ENCODE data around the gene DET1.
A peak's percentile ranks its signal among the peaks of the same experiment; 100 is the strongest.
"Not testable (repeated sequence)": the region's sequence is repeated elsewhere in the genome, so short reads cannot be mapped to it uniquely, and the experiment has no call there.

The DET1 gene

DNA sequence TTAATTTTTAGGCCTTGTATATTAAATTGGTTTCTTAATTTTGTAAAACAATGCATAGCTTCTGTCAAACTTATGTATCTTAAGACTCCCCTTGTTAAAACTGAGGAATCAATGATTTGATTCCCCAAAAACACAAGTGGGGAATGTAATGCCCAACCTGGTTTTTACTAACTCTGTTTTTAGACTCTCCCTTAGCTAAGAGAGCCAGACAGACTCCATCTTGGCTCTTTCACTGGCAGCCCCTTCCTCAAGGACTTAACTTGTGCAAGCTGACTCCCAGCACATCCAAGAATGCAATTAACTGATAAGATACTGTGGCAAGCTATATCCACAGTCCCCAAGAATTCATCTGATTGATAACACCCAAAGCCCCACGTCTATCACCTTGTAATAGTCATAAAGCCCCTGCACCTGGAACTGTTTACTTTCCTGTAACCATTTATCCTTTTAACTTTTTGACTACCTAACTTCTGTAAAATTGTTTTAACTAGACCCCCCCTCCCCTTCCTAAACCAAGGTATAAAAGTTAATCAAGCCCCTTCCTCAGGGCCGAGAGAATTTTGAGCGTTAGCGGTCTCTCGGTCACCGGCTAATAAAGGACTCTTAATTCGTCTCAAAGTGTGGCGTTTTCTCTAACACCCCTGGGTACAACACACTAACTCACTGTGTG, 768 bp downstream of the DET1 start:
- not testable (repeated sequence) for DNase-seq (ENCODE audit: extremely low read depth, low read depth)
- H3K4me3 ChIP-seq (replicated peaks; ENCODE audit: low read depth, low read length) = peak overlapping the region; percentile 59

DNA sequence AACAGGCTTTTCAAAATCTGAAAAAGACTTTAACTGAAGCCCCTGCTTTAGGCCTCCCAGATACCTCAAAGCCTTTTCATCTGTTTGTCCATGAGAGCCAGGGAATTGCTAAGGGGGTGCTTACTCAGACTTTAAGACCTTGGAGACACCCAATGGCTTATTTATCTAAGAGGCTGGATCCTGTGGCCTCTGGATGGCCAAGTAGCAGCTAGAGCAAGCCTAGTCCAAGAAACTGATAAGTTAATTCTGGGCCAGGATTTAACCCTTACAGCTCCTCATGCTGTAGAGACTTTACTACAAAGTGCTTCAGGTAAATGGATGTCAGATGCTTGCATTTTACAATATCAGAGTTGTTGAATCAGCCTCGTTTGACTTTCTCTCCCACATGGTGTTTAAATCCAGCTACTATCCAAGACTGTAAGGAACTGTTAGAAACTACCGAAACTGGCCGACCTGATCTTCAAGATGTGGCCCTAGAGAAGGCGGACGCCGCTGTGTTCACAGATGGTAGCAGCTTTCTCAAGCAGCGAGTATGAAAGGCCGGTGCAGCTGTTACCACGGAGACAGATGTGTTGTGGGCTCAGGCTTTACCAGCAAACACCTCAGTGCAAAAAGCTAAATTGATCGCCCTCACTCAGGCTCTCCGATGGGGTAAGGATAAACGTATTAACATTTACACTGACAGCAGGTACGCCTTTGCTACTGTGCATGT, 3.3 kb downstream of the DET1 start:
- no peak overlapping the region for H3K4me3 ChIP-seq (replicated peaks; ENCODE audit: low read depth, low read length)
- no peak for TF ChIP-seq CTCF (IDR thresholded peaks at IDR 0.05; ENCODE audit: low read depth, low read length, missing control alignments)
- no peak for DNase-seq (ENCODE audit: extremely low read depth, low read depth)

DNA sequence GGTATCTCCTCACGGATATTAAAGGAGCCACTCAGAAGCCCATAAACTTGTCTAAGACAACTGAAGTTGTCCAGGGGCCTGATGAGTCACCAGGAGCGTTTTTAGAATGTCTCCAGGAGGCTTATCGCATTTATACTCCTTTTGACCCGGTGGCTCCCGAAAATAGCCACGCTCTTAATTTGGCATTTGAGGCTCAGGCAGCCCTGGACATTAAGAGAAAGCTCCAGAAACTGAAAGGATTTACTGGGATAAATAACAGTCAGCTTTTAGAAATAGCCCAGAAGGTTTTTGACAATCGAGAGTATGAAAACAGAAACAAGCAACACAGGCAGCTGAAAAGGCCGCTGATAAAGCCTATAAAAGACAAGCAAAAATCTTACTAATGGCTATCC, 4.1 kb downstream of the DET1 start:
- DNase-seq (ENCODE audit: extremely low read depth, low read depth) = peak; percentile 14
- H3K4me3 ChIP-seq (replicated peaks; ENCODE audit: low read depth, low read length) = no peak overlapping the region
- TF ChIP-seq CTCF (IDR thresholded peaks at IDR 0.05; ENCODE audit: low read depth, low read length, missing control alignments) = no peak

GRCh38 chr15:88541709-88542341, 4.7 kb downstream of the DET1 start:
- no peak for TF ChIP-seq CTCF (IDR thresholded peaks at IDR 0.05; ENCODE audit: low read depth, low read length, missing control alignments)
- no peak for DNase-seq (ENCODE audit: extremely low read depth, low read depth)
- no peak overlapping the region for H3K4me3 ChIP-seq (replicated peaks; ENCODE audit: low read depth, low read length)

GRCh38 chr15:88541111-88541510, 5.4 kb downstream of the DET1 start:
- not testable (repeated sequence) for H3K4me3 ChIP-seq (replicated peaks; ENCODE audit: low read depth, low read length); DNase-seq (ENCODE audit: extremely low read depth, low read depth)

DNA sequence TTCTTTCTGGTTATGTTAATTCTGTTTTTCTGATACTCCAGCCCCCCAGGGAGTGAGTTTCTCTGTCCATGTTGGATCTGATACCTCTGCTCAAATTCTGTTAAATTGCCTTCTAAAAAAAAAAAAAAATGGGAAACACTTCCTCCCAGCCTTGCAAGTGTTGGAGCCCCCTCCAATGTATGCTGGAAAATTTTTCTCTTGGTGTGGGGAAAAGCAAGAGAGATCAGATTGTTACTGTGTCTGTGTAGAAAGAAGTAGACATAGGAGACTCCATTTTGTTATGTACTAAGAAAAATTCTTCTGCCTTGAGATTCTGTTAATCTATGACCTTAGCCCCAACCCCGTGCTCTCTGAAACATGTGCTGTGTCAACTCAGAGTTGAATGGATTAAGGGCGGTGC, 6.1 kb downstream of the DET1 start:
- H3K4me3 ChIP-seq (replicated peaks; ENCODE audit: low read depth, low read length); DNase-seq (ENCODE audit: extremely low read depth, low read depth): not testable (repeated sequence)

DNA sequence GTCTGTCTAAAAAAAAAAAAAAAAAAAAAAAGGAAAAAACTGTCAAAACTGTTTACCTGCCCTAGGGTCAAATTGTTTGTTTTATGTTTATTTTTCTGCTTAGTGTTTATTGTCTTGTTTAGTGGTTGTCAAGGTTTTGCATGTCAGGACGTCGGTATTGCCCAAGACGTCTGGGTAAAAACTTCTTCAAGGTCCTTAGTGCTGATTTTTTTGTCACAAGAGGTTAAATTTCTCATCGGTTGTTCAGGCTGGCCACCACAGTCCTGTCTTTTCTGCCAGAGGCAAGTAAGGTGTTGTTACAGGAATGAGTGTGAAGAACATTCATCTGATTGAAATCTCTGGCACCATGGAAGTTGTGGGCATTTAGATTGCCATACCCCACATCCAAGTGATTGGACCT, 7.0 kb downstream of the DET1 start:
- no peak for TF ChIP-seq CTCF (IDR thresholded peaks at IDR 0.05; ENCODE audit: low read depth, low read length, missing control alignments)
- no peak for DNase-seq (ENCODE audit: extremely low read depth, low read depth)
- no peak overlapping the region for H3K4me3 ChIP-seq (replicated peaks; ENCODE audit: low read depth, low read length)

GRCh38 chr15:88538972-88539371, 7.5 kb downstream of the DET1 start:
- H3K4me3 ChIP-seq (replicated peaks; ENCODE audit: low read depth, low read length) = no peak overlapping the region
- TF ChIP-seq CTCF (IDR thresholded peaks at IDR 0.05; ENCODE audit: low read depth, low read length, missing control alignments) = no peak
- DNase-seq (ENCODE audit: extremely low read depth, low read depth) = no peak

Data from HFF-Myc (cell line).